Testis (tissue), 3 donors: ENCODE results near the gene PKHD1. TPM values are rescaled to one million over a fixed set of nuclear protein-coding genes. Genes with fewer than 3 reads are reported as not detected.

ENCODE experiments used
- DNase-seq: peaks from one replicate; pipeline ENCODE4 v3.0.0-alpha.2; 2019
- H3K27ac ChIP-seq, 2 donors: fragments of 200-600 bp; sonication (generic); one replicate each; pipeline ENCODE4 v1.5.1; 2019
- H3K27me3 ChIP-seq: fragments of 200-600 bp; sonication (generic); one replicate; pipeline ENCODE4 v1.5.1; 2019
- H3K36me3 ChIP-seq: fragments of 200-600 bp; sonication (generic); one replicate; pipeline ENCODE4 v1.5.1; 2017; ENCODE audit warnings: low read depth; ENCODE audit errors: missing control alignments
- H3K4me1 ChIP-seq: fragments of 200-600 bp; sonication (generic); one replicate; pipeline ENCODE4 v1.5.1; 2019
- H3K4me3 ChIP-seq, 2 donors: fragments of 200-600 bp; sonication (generic); one replicate each; pipeline ENCODE4 v1.5.1; 2017 to 2019
- H3K9me3 ChIP-seq: fragments of 200-600 bp; sonication (generic); one replicate; pipeline ENCODE4 v1.5.1; 2017
- CTCF ChIP-seq, 3 experiments: fragments of 450-650 bp in 2 of 3; fragments of 200-600 bp in 1 of 3; sonication (generic) in 1 of 3; IDR thresholded peaks; one replicate each; pipeline ENCODE4 v1.5.1; 2016 to 2019; ENCODE audit warnings: antibody characterized with exemption in 3 of 3, mild to moderate bottlenecking in 2 of 3, moderate library complexity in 1 of 3
- POLR2A ChIP-seq: fragments of 450-650 bp; IDR thresholded peaks from one replicate; pipeline ENCODE4 v1.6.1; 2017; ENCODE audit warnings: antibody characterized with exemption, mild to moderate bottlenecking, moderate library complexity
- WGBS, 2 donors: methylation state at CpG; one replicate each; pipeline ENCODE4 v1.1.5; 2018; 5-methylcytosine and 5-hydroxymethylcytosine counted together
- intact Hi-C: fragments of 100-400 bp; cut with DNase I; formaldehyde crosslinking; loops from one replicate; pipeline ENCODE4 v1.15.1; 2023; ENCODE audit warnings: low total_unique reads
- polyA plus RNA-seq: library from polyadenylated mRNA; stranded (reverse); fragments of 350-450 nt; fragmentation: Illumina TruSeq; extraction: RNeasy Lipid Tissue Mini Kit (QIAGEN cat#74804); gene quantifications from one replicate; pipeline ENCODE4 v1.2.3, GENCODE V29; 2014; ENCODE audit warnings: low read depth, low replicate concordance; ENCODE audit not compliant: insufficient read depth
- total RNA-seq, 2 donors: library from RNA; depleted of rRNA; stranded (reverse); fragments of >200 nt; gene quantifications; one replicate each; pipeline ENCODE4 v1.2.3, GENCODE V29; 2016

The PKHD1 gene
- total and polyA plus RNA-seq, 3 donors from 2014 or later, result 1.3 to 2.3 (median 1.7) TPM

DNA sequence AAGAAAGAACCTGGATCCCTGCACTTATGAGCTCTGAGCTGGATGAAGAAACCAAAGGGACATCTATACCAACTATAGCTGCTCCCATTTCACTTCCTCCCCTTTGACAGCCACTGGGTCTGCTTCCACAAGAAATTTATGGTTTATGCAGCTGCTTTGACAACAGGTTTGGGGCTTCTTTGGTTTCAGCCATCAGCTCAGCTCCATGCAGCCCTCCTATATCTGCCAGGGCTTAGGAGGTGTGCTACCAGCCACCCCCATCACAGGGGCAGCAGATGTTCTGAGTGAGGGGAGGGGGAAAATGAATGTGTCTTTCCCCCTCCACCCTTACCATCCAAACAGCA lies 29.2 kb upstream of the PKHD1 start:
- intact Hi-C loops, result no loop called here
- H3K27me3 ChIP-seq, result no peaks in the 10 kb centered on the region
- H3K27ac ChIP-seq, result no peak overlapping the region
- H3K4me3 ChIP-seq, result no peak overlapping the region
- no peaks in the 10 kb centered on the region for H3K4me1 ChIP-seq
- H3K36me3 ChIP-seq, result no peaks in the 10 kb centered on the region
- no peak for DNase-seq
- TF ChIP-seq CTCF (IDR thresholded peaks at IDR 0.05) (no peak), POLR2A (no peak)
- no peaks in the 10 kb centered on the region for H3K9me3 ChIP-seq

DNA sequence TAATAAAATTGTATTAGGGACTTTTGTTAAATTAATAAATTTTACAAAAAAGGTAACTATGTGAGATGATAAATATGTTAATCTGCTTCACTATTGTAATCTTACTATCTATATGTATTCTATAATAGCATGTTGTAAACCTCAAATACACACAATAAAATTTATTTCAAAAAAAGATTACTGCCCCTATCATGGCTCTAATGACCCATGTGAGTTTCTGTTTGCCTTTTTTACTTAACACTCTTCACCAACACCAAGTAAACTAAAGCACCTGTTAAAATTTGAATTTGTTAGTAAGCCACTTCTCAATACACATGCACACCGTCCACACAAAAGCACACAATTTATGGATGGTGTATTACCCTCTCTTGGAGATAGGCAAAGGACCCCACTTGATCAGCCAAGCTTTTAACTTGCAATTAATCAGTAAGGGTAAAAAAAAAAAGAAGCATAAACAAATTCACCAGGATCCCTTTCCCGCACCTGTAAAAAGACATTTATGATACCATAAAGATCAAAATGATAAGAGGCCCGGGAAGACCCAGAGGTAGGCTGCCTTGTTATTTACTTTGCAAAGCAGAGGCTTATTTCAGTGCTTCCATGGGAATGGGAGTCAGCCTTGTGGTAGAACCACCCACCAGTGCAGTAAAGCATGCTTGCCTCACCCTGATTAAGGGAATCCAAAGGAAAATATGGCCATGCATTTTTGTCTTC lies 28.6 kb upstream of the PKHD1 start:
- WGBS, 2 donors, result 31 to 32% methylated on average over 3 of the region's 3 CpGs
- Histone ChIP-seq H3K4me1 (no peaks in the 10 kb centered on the region), H3K4me3 (no peak overlapping the region), H3K9me3 (no peaks in the 10 kb centered on the region), H3K36me3 (no peaks in the 10 kb centered on the region), H3K27ac (no peak overlapping the region), H3K27me3 (no peaks in the 10 kb centered on the region)
- intact Hi-C loops, result no loop called here
- no peak for DNase-seq
- TF ChIP-seq CTCF (IDR thresholded peaks at IDR 0.05), result no peak
- TF ChIP-seq POLR2A, result no peak

GRCh38 chr6:52115145-52115741 lies 27.8 kb upstream of the PKHD1 start:
- 74 to 87% methylated on average over 3 of the region's 3 CpGs for WGBS, 2 donors

GRCh38 chr6:52109171-52109571 lies 21.8 kb upstream of the PKHD1 start:
- no peak overlapping the region for H3K27ac ChIP-seq
- no peaks in the 10 kb centered on the region for H3K36me3 ChIP-seq
- intact Hi-C loops, result no loop called here
- TF ChIP-seq POLR2A (no peak), CTCF (IDR thresholded peaks at IDR 0.05) (no peak)
- no peaks in the 10 kb centered on the region for H3K27me3 ChIP-seq
- DNase-seq, result no peak
- H3K4me1 ChIP-seq, result no peaks in the 10 kb centered on the region
- 83 to 88% methylated on average over 2 of the region's 2 CpGs for WGBS, 2 donors
- no peak overlapping the region for H3K4me3 ChIP-seq
- H3K9me3 ChIP-seq, result no peaks in the 10 kb centered on the region

More at GRCh38 chr6:52115145-52115741, 27.8 kb upstream of the PKHD1 start:
- no peak for DNase-seq
- H3K27me3 ChIP-seq, result no peaks in the 10 kb centered on the region
- intact Hi-C loops, result no loop called here
- no peak for TF ChIP-seq POLR2A
- TF ChIP-seq CTCF (IDR thresholded peaks at IDR 0.05), result no peak
- H3K27ac ChIP-seq, result no peak overlapping the region
- H3K9me3 ChIP-seq, result no peaks in the 10 kb centered on the region
- no peaks in the 10 kb centered on the region for H3K4me1 ChIP-seq
- H3K4me3 ChIP-seq, result no peak overlapping the region
- H3K36me3 ChIP-seq, result no peaks in the 10 kb centered on the region

GRCh38 chr6:52108128-52108527 lies 20.7 kb upstream of the PKHD1 start:
- no peaks in the 10 kb centered on the region for H3K27me3 ChIP-seq
- WGBS, 2 donors, result 41 to 48% methylated on average over 4 of the region's 4 CpGs
- H3K4me3 ChIP-seq, result no peak overlapping the region
- no peak overlapping the region for H3K27ac ChIP-seq
- intact Hi-C loops, result no loop called here
- TF ChIP-seq CTCF (IDR thresholded peaks at IDR 0.05) (no peak), POLR2A (no peak)
- no peaks in the 10 kb centered on the region for H3K36me3 ChIP-seq
- no peaks in the 10 kb centered on the region for H3K9me3 ChIP-seq
- DNase-seq, result no peak
- no peaks in the 10 kb centered on the region for H3K4me1 ChIP-seq
